HepG2 (cell line): Measurements from ENCODE around the gene CD300A. TPM values are rescaled to one million over a fixed set of nuclear protein-coding genes. Genes with fewer than 3 reads are reported as not detected.

Source experiments
- IRF1 ChIP-seq: sonication (generic); formaldehyde crosslinking; IDR thresholded peaks from 2 replicates; pipeline ENCODE4 v1.4.0; 2020; ENCODE audit warnings: low read depth, mild to moderate bottlenecking, missing genetic modification reagents
- KIAA2018 ChIP-seq: sonication (generic); formaldehyde crosslinking; IDR thresholded peaks from 2 replicates; pipeline ENCODE4 v1.5.0; 2020; ENCODE audit warnings: mild to moderate bottlenecking, missing genetic modification reagents, borderline replicate concordance
- MEF2D ChIP-seq: sonication (generic); formaldehyde crosslinking; IDR thresholded peaks from 2 replicates; pipeline ENCODE4 v1.5.1; 2020; ENCODE audit warnings: mild to moderate bottlenecking, missing genetic modification reagents
- REST ChIP-seq, 2 experiments: IDR thresholded peaks; 2 replicates each; pipeline ENCODE4 v1.6.1; 2011 to 2012; ENCODE audit warnings: low read length in 2 of 2, borderline replicate concordance in 1 of 2, low read depth in 1 of 2, mild to moderate bottlenecking in 1 of 2, moderate library complexity in 1 of 2
- ZBTB2 ChIP-seq: sonication (generic); formaldehyde crosslinking; IDR thresholded peaks from 2 replicates; pipeline ENCODE4 v1.8.0; 2022; ENCODE audit warnings: low read depth, missing genetic modification reagents
- ZNF143 ChIP-seq: sonication (generic); formaldehyde crosslinking; IDR thresholded peaks from 2 replicates; pipeline ENCODE4 v1.4.0; 2020; ENCODE audit warnings: missing genetic modification reagents
- ZNF329 ChIP-seq: sonication (generic); formaldehyde crosslinking; IDR thresholded peaks from 2 replicates; pipeline ENCODE4 v1.9.0; 2021; ENCODE audit warnings: low read depth, mild to moderate bottlenecking, missing genetic modification reagents
- ZNF362 ChIP-seq: sonication (generic); formaldehyde crosslinking; IDR thresholded peaks from 2 replicates; pipeline ENCODE4 v1.4.0; 2020; ENCODE audit warnings: missing genetic modification reagents, mild to moderate bottlenecking, borderline replicate concordance
- polyA plus RNA-seq, 8 experiments: library from polyadenylated mRNA; depleted of rRNA in 3 of 8; stranded (reverse) in 7 of 8; unstranded in 1 of 8; fragments of >200 nt; fragmentation: Illumina TruSeq in 4 of 8; extraction: Trizol in 4 of 8; gene quantifications; 2 replicates each; pipeline versions ENCODE4 v1.2.1 to v1.2.3, GENCODE V29; 2011 to 2016; ENCODE audit warnings: low read depth in 4 of 8, missing spikeins in 1 of 8, mixed read lengths in 1 of 8; ENCODE audit not compliant: insufficient read depth in 1 of 8
- total RNA-seq, 5 experiments: library from RNA; depleted of rRNA; stranded (reverse); fragments of >200 nt; fragmentation: Illumina TruSeq; extraction: Trizol; gene quantifications; 2 replicates each; pipeline ENCODE4 v1.2.3, GENCODE V29; 2016; ENCODE audit warnings: low read depth in 1 of 5

The CD300A gene
- total and polyA plus RNA-seq, 2 of the 13 experiments (the other 11 are each of a cell fraction or from before 2014, with no cell fraction given): not detected

DNA sequence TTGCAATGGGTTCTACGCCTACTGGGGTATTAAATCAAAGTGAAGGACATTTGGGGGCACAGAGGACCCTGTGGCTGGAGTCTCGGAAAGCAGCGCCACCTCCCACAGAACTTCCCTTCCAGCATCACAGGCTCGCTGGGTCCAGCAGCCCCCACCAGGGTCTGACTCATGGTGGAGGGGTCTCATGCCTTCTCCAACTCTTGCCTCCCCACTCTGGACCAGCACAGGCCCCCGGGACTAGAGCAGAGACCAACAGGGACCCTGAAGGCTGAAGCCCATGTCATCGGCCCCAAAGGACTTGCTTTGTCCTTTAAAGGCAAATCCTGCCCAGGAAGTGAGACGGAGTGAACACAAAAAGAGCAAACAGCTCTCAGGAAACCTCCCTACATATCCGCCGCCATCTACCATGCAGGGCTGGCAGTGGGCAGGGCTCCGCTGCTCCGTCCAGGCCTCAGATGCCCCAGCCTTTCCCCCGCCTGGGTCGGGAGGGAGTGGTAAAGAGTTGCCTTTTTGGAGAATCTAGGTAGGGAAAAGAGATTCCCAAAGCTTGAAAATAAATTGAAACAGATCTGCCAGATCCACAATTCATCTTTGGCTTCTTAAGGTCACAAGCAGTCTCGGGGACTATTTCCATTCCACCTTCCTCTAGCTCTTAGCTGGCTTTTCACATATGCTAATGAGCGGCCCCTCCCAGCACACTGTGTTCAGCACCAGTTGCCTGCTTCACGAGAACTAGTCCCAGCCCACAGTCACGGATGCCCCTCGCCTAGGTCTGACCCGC, 36.6 kb upstream of the CD300A start (continued):
- 0 out of 4 replicates have a peak, but pooled peaks of 1 of the 2 experiments have one; percentile 11 for TF ChIP-seq REST (IDR thresholded peaks at IDR 0.05; ENCODE audit: borderline replicate concordance in 1 of 2, low read depth in 1 of 2, low read length in 2 of 2)
- no peak for TF ChIP-seq KIAA2018 (CRISPR knock-in tag)
- no peak for TF ChIP-seq ZNF143 (CRISPR knock-in tag)
- peak; percentile 43; the same call in 1 of the 2 replicates for TF ChIP-seq ZNF362 (CRISPR knock-in tag)
- no peak for TF ChIP-seq ZNF329 (CRISPR knock-in tag)
- TF ChIP-seq ZBTB2 (CRISPR knock-in tag): no peak
- TF ChIP-seq IRF1: peak; percentile 64; the same call in 1 of the 2 replicates
- TF ChIP-seq MEF2D (CRISPR knock-in tag): 0 out of 2 replicates have a peak, but pooled peaks have one; percentile 6
